Body of pancreas (tissue), 4 donors: Measurements from ENCODE around the gene BTBD9.

Source experiments
- CTCF ChIP-seq, 7 experiments: fragments of 450-650 bp in 4 of 7; fragments of 200-600 bp in 3 of 7; sonication (generic) in 3 of 7; IDR thresholded peaks; one replicate each; pipeline ENCODE4 v1.5.1; 2016 to 2019; ENCODE audit warnings: antibody characterized with exemption in 7 of 7
- POLR2A ChIP-seq, 3 donors: fragments of 450-650 bp; IDR thresholded peaks; one replicate each; pipeline ENCODE4 v1.6.1; 2016; ENCODE audit warnings: antibody characterized with exemption in 3 of 3, mild to moderate bottlenecking in 2 of 3

GRCh38 chr6:38349221-38349620 lies 290.5 kb downstream of the BTBD9 start:
- TF ChIP-seq POLR2A (IDR thresholded peaks at IDR 0.05) (no peak), CTCF (IDR thresholded peaks at IDR 0.05) (no peak)
